ENCODE data around the gene KLHL1.

Gene KLHL1

DNA sequence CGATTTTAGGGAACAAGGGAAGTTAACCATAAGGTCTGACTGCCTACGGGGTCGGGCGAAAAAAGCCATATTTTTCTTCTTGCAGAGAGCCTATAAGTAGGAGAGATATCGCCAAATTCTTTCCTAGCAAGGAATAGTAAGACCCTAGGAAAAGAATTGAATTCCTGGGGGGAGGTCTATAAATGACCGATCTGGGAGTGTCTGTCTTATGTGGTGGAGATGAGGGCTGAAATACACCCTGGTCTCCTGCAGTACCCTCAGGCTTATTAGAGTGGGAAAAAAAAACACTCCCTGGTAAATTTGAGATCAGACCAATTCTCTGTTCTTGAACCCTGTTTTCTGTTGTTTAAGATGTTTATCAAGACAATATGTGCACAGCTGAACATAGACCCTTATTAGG lies 448.1 kb downstream of the KLHL1 start:
- DNase-seq: no peak

DNA sequence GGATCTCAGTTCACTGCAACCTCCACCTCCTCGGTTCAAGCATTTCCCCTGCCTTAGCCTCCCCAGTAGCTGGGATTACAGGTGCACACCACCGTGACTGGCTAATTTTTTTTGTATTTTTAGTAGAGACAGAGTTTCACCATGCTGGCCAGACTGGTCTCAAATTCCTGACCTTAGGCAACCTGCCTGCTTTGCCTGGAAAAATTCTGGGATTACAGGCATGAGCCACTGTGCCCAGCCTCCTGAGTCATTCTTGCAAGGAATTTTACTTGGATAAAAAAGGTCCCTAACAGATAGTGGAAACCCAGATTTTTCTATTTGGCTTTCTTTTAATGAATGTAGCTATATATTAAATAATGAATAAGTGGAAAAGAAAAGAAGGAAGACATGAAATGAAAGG lies 450.6 kb downstream of the KLHL1 start:
- DNase-seq: no peak

DNA sequence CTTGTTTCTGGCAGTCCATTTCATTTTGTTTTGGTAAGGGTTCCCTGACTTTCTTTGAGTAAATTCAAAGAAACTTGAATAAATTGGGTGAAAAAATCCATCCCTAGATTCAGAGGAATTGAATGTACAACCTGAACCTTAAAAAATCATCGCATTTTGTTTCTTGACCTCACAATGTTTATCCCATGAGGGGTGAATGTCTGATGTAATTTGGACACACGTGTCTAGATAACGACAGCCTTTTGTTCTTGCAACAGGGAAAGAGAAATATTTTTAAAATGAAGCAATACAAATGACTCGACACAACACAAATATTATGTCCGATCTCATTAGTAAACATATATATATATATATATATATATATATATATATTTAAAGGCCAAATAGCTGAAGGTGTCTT lies 453.9 kb downstream of the KLHL1 start:
- DNase-seq: no peak
